GM12801 (cell line): ENCODE results near the gene MTMR6.

Experiments
- CTCF ChIP-seq: IDR thresholded peaks from one replicate; pipeline ENCODE4 v1.5.1; 2011; ENCODE audit warnings: control low read depth; ENCODE audit not compliant: insufficient read length; ENCODE audit errors: extremely low read depth

Gene MTMR6

GRCh38 chr13:25306671-25307464, 19.6 kb upstream of the MTMR6 start:
- TF ChIP-seq CTCF: no peak

GRCh38 chr13:25302121-25302520, 14.8 kb upstream of the MTMR6 start:
- no peak for TF ChIP-seq CTCF

- TF ChIP-seq CTCF: no peak
These were observed 14.2 kb upstream of the MTMR6 start, which contains the start of gene NUP58 for GRCh38 chr13:25301347-25302113. Gene NUP58, plus strand, starts transcription at chr13:25301625. Its CDS starts 149 bp downstream, at chr13:25301774.

- no peak for TF ChIP-seq CTCF
These were observed 13.6 kb upstream of the MTMR6 start for GRCh38 chr13:25300861-25301346.

GRCh38 chr13:25295701-25296100, 8.4 kb upstream of the MTMR6 start:
- TF ChIP-seq CTCF: no peak

GRCh38 chr13:25295228-25295627, 7.9 kb upstream of the MTMR6 start:
- TF ChIP-seq CTCF: no peak

- no peak for TF ChIP-seq CTCF
These were observed 5.0 kb upstream of the MTMR6 start for GRCh38 chr13:25292301-25292700.
